ENCODE measurements around the gene POLL.

POLL gene

DNA sequence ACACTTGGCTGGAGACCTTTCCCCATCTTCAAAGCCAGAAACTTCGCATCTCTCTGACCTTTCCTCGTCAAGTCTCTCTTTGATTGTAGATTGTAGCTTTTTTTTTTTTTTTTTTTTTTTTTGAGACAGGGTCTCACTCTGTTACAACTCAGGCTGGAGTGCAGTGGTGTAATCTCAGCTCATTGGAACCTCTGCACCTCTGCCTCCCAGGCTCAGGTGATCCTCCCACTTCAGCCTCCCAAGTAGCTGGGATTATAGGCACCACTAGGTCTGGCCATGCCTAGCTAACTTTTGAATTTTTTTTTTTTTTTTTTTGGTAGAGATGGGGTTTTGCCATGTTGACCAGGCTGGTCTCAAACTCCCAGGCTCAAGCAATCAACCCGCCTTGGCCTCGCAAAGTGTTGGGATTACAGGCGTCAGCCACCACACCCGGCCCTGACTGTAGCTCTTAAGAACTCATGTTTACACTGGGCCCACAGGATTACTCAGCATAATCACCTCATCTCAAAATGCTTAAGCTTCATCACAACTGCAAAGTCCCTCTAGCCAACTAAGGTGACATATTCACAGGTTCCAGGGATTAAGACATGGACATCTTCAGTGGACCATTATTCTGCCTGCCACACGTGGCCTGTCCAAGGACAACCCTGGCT, 11.7 kb downstream of the POLL start:
- DNase-seq, result peak in 1 of 10 donors; percentile 12
- intact Hi-C loops (cut with DNase I), result loop anchor here (10.0 kb wide), 1 partner anchor 282 kb away; no protein-coding TSS in a partner anchor

DNA sequence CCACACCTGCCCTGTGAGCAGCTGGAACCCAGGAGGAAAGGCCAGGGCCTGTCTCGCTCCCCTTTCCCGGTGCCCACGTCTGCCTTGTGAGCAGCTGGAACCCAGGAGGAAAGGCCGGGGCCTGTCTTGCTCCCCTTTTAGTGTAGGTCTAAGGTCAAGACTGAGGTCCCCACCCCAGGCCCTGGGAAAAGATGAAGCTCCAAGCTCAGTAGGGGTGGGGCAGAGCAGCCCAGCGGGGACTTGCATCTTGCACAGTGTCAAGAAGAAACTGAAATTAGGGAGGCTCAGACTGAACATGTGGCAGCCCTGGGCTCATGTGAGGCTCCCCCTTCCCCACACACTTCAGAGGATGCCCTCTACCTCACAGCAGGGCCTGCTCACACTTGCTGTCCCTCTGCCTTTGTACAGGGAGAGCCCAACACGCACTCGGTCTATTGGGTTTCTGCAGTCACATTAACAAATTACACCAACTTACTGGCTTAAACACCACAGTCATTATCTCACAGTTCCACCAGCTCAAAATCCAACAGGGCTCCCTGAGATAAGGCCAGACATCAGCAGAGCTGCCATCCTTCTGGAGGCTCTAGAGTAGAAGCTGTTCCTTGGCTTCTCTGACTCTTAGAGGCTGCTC, 12.4 kb downstream of the POLL start:
- DNase-seq, result peak in 1 of 10 donors; percentile 26
- intact Hi-C loops (cut with DNase I), result loop anchor here (10.0 kb wide), 1 partner anchor 281 kb away; no protein-coding TSS in a partner anchor

DNA sequence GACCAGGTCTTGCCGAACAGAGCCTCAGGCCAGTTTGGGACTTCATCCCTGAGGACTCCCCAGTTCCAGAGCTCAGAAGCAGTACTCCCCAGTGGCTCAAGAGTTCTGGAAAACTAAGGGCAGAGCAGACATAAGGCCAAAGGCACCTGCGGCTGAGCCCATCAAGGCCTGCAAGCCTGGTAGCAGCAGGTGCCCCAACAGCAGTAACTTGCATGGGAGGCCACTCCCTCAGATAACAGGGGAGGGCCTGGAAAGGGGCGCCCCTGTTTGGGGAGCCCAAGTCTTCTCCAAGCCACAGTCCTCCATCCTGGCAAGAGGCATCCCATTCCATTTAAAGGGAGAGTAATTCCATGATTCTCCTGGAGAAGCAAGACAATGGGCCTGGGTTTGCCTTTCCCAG, 13.0 kb downstream of the POLL start:
- peak in 1 of 10 donors; percentile 48 for DNase-seq
- intact Hi-C loops (cut with DNase I), result loop anchor here (10.0 kb wide), 1 partner anchor 280 kb away; no protein-coding TSS in a partner anchor

DNA sequence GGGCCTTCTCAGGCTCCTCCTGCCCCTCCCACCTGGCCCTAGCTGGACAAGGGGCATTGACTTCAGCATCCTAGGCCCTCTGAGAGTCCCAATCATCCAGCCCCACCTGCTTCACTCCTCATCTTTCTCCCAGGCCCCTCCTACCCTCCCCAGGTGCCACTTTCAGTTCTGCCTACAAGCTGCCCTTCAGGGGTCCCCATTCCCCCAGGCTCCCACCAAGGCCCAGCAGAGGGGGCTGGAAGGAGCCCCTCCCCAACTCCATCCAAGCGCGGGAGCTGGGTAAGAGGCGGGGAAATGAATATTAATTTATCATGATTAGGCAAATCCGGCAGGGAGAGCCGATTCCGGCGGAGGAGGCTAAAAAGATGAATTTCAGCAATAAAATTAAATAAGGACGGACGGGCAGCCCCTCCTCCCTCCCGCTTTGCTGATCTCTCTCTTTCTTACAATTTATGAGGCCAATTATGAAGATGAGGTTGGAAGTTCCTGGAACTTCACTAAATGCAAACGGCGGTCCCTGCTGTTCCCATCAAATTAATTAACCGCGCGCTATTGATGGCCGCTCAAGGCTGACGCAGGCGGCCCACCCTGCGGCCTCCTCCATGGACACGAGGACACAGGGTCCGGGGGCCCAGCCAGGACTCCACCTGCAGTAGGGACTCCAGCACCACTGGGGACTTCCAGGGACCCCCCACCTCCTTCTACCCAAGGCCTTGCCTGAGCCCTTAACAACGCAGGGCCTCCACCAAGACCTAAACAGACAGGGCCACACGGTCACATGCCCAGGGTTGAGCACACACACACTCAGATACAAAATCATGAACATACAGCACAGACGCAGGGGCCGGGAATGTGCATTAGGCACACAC, 13.9 kb downstream of the POLL start:
- peak in 1 of 10 donors; percentile 81 for DNase-seq
- intact Hi-C loops (cut with DNase I), result loop anchor here (10.0 kb wide), 1 partner anchor 279 kb away; no protein-coding TSS in a partner anchor

DNA sequence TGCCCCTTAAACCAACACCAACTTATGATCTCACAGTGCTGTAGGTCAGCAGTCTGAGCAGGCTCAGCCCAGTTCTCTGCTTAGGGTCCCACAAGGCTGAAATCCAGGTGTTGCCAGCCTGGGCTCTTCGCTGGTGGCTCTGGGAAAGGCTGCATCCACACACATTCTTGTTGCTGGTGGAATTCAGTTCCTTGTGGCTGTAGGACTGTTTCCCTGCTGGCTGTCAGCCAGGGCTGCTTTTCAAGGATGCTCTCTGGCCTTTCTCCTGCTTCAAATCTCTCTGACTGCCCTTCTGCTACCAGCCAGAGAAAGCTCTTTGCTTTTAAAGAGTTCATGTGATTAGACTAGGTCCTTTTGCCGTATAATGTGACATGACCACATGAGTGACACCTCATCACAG, 15.3 kb downstream of the POLL start:
- peak in 1 of 10 donors; percentile 75 for DNase-seq
- intact Hi-C loops (cut with DNase I), result loop anchor here (10.0 kb wide), 1 partner anchor 278 kb away; no protein-coding TSS in a partner anchor

DNA sequence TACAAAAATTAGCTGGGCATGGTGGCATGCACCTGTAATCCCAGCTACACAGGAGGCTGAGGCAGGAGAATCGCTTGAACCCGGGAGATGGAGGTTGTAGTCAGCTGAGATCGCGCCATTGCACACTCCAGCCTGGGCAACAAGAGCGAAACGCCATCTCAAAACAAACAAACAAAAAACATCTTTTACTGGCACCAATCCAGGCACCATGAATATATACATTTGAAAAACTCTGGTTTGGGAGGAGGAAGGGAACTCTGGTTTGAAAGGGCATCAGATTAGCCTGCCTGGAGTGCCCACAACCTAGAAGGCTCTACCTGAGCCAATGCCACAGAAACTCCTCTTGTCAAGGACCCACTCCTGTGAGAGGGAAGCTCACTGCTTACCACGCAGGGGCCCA, 15.9 kb downstream of the POLL start:
- DNase-seq, result peak in 1 of 10 donors; percentile 20
- intact Hi-C loops (cut with DNase I), result loop anchor here (10.0 kb wide), 1 partner anchor 277 kb away; no protein-coding TSS in a partner anchor

DNA sequence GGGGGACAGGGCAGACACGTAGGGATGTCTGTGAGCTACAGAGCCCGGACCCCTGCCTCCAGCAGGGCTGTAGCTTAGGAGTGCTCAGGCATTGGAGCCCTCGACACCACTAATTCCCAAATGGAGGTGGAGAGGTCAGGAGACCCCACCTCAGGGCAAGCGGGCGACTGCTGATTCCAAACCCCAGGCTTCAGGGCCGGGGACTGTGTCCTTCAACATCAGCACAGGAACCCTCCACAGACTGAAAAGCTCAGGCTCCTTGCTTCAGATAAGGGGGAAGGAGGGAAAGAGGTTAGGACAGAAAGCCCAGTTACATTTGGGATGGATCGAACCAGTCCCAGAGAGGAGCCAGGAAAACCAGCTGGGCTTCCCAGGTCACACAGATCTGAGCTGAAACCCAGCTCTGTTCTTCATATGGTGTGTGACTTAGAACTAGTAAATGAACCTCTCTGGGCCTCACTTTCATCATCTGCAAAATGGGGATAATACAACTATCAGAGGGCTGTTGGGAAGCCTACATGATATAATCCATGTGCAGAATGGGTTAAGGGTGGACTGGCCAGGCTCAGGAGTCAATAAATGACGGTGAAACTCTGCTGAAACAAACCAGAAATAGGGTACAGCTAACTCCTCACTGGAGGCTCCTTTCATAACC, 16.7 kb downstream of the POLL start:
- DNase-seq, result no peak
- intact Hi-C loops (cut with DNase I), result loop anchor here (2.0 to 10.0 kb wide), 2 partner anchors 277 to 359 kb away; no protein-coding TSS in a partner anchor

DNA sequence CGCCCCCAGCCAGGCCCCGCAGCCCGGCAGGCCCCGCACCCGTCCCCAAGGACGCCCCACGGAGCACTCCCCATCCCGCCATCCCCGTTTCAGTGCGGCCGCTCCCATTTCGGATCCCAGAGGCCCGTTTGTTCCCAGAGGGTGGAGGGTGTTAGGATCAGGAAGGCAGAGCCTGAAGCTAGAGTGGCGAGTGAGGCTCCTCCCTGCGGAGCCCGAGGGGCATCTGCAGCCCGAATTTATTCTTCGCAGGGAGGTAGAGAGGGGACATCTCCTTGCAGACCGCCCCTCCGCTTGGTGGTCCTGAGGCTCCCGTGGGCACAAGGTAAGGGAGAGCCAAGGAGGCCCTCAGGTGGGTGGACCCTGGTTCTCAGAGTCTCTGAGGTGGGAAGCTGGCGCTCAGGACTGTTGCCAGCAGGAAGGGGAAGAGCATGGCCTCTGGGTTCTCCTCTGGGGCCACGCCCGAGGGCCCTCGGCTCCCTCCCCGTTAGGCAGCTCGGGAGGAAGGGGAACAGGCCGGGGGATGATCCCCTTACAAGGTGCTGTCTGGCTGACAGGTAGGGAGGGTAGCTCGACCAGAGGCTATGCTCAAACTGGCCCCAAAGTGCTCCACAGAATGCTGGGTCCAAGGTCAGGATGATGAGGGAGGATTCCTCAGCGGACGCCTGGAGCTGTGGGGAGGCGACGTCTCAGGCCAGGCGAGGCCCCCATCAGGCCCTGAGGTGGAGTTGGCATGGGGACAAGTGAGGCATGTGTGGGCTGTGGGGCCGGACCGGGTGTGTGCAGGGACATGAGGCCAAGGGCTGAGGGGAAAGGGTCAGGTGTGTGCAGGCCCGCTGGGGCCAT, 17.4 kb downstream of the POLL start:
- intact Hi-C loops (cut with DNase I), result loop anchor here (1.0 to 10.0 kb wide), 3 partner anchors 128 to 358 kb away; no protein-coding TSS in a partner anchor
- peak in 1 of 10 donors; percentile 85 for DNase-seq

DNA sequence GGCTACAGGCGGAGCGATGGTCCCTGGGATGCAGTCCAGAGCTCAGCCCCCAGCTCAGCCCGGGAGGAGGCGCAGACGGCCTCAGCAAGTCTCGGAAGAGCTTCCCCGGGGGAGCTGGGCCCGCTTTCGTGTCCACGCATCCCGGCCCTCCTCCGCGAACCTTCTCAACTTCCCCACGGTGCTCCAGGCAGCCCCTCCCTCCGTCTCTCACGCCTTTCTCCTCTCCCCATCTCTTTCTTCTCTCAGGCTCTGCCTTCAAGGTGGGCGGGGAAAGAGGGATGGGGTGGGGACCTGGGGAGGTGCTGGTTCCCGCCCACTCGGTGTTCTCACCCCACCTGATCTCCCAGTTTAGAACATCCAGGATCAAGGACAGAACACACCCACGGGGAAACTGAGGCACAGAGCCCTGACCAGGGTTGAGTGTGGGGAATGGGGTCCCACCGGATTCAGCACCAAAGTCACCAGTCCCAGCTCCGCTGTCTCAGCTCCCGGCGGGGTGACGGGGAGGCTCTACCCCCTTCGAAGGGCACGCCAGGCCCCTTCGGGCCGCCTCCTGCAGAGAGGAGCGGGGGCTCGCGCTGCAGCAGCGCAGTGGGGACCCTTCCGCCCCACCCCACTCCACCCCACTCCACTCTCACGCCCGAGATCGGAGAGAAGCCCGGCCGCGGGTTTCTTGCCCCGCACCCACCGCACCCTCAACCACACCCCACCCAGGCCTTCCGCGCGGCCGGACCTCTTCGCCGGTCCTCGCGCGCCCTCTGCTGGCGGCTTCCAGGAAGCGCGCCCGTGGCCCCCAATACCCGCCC, 18.2 kb downstream of the POLL start:
- DNase-seq, result peak; percentile 62 to 97 (median 80)
- intact Hi-C loops (cut with DNase I), result loop anchor here (1.0 to 10.0 kb wide), 4 partner anchors 75 to 357 kb away; no protein-coding TSS in a partner anchor

DNA sequence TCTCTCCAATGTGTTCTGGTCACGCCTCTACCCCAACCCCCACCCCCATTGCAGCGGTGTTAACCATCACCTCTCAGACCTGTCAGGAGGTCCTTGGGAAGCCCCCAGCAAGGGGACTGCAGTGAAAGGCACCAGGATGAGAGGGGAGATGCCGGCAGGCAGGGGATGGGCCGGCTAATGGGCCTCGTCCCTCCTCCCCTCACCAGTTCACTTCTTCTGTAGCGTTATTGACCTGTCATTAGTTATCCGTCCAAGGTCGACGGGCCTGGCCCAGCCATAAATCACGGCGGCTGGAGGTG, 18.8 kb downstream of the POLL start:
- intact Hi-C loops (cut with DNase I), result loop anchor here (10.0 kb wide), 1 partner anchor 74 kb away; no protein-coding TSS in a partner anchor
- no peak for DNase-seq

DNA sequence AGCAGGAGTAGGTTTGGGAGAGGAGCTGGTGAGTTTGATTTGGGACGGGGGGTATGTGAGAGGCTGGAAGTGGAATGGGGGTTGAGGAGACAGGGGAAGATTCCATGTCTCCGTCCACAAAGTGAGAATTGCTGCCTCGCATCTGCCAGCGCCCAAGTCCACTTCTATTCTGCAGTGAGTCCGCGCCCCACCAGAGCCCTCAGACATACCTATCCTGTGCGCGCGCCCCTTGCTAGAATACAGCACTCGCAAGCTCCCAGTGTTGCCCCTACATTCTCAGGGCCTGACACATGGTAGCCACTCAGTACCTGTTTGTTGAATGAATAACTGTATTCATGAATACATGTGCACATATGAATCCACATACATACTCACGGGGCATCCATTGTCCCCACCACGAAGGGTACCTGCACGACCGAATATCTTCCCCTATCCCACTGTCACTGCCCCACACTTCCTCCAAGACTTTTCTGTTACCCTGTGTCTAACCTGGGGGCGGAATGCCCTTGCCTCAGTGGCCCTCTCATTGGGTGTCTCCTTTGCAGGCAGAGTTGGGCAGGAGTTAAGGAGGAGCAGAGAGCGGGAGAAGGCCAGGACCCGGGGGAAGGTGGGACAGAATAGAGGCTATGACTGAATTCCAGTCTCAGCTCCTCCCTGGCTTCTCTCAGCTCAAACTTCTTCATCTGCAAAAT, 19.9 kb downstream of the POLL start:
- peak in 2 of 10 donors; percentile 4 to 83 for DNase-seq
- intact Hi-C loops (cut with DNase I), result loop anchor here (10.0 kb wide), 1 partner anchor 73 kb away; no protein-coding TSS in a partner anchor

DNA sequence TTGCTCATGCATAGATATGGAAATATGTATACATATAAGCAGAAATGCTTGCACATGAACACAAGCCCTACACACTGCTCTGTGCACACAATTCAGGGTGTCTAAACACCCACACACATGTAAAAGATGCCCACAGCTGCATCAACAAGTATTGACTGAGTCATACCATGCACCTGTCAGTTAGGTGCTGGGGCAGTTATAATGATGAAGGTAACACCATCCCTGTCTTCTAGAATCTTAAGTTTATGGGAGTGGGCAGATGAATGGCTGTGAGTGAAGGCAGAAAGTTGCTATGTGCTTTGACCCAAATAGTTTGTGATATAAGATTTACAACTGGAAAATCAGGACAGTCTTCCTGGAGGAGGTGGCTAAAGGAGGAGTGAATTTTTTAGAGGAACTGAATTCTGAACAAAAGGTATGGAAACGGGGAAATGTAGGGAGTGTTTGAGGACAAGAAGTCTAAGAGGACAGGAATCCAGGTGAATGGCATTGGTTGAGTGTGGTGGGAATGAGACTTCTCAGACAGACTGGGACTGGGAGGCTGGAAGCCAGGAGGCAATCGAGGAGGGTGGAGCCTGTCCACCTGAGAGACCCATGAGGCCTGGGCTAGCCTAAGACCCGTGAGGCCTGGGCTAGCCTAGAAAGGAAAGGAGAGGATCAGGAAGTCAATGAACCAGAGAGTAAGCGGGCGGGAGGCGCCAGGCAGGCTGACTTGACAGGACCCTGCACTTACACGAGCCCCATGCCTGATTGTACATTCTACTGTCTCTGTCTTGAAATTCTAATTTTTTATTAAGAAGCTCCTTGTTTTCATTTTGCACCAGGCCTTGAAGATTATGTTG, 20.7 kb downstream of the POLL start:
- intact Hi-C loops (cut with DNase I), result loop anchor here (10.0 kb wide), 1 partner anchor 73 kb away; no protein-coding TSS in a partner anchor
- peak in 2 of 10 donors; percentile 5 to 74 for DNase-seq

DNA sequence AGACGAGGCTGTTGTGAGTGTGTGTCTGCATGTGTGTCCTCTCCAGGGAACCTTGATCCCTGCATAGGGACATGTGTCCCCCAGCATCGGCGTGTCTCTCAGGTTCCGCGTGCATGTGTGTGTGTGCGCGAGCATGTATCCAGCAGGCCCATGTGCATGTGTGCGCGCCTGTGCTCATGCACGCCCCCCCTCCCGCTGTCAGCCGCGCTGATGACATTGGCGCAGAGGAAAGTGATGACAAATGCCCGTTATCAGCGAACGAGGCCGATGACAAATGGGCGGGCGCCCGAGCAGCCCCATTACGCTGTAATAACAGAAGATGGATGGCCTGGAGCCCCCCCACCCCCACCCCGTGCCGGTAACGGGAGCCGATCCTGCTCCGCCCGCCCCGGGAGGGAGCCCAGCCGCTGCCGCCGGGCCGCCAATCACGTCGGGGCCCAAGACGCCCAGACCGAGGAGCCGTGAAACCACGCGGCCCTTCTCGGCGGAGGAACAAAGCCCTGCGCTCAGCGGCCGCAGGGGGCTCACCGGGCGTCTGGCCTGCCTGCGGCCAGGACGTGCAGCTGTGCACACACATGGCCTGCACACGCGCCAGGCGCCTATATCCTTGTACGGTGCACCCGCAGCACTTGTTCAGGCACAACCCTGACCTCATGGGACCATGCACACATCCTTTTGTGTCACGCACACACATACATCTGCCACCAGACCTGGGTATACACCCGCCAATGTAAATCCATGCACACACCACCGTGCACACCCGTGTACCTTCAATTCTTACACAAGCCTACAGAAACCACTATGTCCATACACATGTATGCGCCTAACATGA, 21.5 kb downstream of the POLL start:
- intact Hi-C loops (cut with DNase I), result loop anchor here (10.0 kb wide), 1 partner anchor 72 kb away; no protein-coding TSS in a partner anchor
- peak in 8 of 10 donors; percentile 21 to 91 (median 48) for DNase-seq

DNA sequence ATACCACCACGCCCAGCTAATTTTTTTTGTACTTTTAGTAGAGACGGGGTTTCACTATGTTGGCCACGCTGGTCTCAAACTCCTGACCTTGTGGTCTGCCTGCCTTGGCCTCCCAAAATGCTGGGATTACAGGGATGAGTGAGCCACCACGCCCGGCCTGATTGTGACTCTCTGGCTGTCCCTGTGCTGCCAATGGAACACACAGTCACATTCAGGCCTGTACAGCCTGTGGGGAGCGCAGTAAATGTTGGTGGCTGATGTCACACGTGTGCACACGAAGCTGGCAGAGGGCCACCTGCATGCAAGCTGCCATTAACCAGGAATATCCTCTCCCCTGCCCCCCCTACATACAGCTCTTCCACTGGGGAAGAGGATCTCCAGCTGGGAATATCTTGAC, 22.1 kb downstream of the POLL start:
- peak in 2 of 10 donors; percentile 50 to 57 for DNase-seq
- intact Hi-C loops (cut with DNase I), result loop anchor here (10.0 kb wide), 1 partner anchor 71 kb away; no protein-coding TSS in a partner anchor

DNA sequence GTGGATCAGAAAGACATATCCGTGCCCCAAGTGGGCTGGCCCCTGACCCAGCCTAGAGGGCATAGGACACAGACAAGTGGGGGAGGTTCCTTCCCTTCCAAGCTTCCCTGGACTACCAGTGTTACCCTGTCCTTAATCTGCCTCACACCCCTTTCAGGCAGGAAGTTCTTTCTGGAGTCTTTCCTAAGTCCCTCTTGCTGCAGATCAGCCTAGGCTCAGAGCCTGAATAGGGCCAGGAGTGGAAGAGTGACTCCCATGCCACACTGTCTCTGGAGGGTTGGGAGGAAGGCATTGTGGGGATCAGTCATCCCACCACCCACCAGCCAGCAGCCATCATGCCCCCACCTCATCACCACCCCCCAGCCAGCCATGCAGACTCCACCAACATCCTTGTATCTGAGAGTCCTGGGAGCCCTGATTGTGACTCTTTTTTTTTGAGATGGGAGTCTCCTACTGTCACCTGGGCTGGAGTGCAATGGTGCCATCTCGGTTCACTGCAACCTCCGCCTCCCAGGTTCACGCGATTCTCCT, 22.6 kb downstream of the POLL start:
- peak in 2 of 10 donors; percentile 16 to 30 for DNase-seq
- intact Hi-C loops (cut with DNase I), result loop anchor here (10.0 kb wide), 1 partner anchor 71 kb away; no protein-coding TSS in a partner anchor
